SK-N-SH (cell line): Measurements from ENCODE around the gene TRIM65. TPM values are rescaled to one million over a fixed set of nuclear protein-coding genes. Genes with fewer than 3 reads are reported as not detected.

Source experiments
- CTCF ChIA-PET: fragments of 300-600, 350-600 bp; formaldehyde crosslinking; extraction: SDS; loops from one replicate; lab custom pipeline; 2021; lab: Yijun Ruan, JAX
- POLR2A ChIA-PET: fragments of 350-600 bp; sonication (Branson Sonifier 250); formaldehyde crosslinking; extraction: SDS; loops from one replicate; lab custom pipeline; 2020; ENCODE audit warnings: antibody characterized with exemption, inconsistent platforms; lab: Yijun Ruan, JAX
- DNase-seq: peaks from one replicate; pipeline ENCODE4 v3.0.0; 2012
- H2AFZ ChIP-seq: fragments of 200-600 bp; sonication (generic); 2 replicates; pipeline ENCODE4 v1.8.1; 2016; ENCODE audit warnings: antibody characterized with exemption, mild to moderate bottlenecking, low read depth
- H3F3A ChIP-seq: fragments of 200-600 bp; sonication (generic); replicated peaks from 2 replicates; pipeline ENCODE3; 2016; ENCODE audit warnings: antibody characterized with exemption, mild to moderate bottlenecking; ENCODE audit not compliant: insufficient read depth
- H3K27ac ChIP-seq, 2 experiments: fragments of 200-500 bp in 1 of 2; fragments of 200-600 bp in 1 of 2; sonication (Bioruptor generic) in 1 of 2; sonication (generic), shearing (Covaris generic) in 1 of 2; 2 replicates each; pipeline versions ENCODE4 v1.5.1 to v1.6.1; 2014 to 2016; ENCODE audit warnings: low read depth in 2 of 2, inconsistent platforms in 1 of 2, low read length in 1 of 2, mild to moderate bottlenecking in 1 of 2, mixed read lengths in 1 of 2
- H3K27me3 ChIP-seq: fragments of 200-600 bp; sonication (generic), shearing (Covaris generic); 2 replicates; pipeline ENCODE4 v1.6.1; 2016; ENCODE audit warnings: mixed run types; ENCODE audit not compliant: insufficient read depth
- H3K36me3 ChIP-seq, 2 experiments: fragments of 200-500 bp in 1 of 2; fragments of 200-600 bp in 1 of 2; sonication (Bioruptor generic) in 1 of 2; sonication (generic) in 1 of 2; replicated peaks in 1 of 2; 2 replicates each; pipeline versions ENCODE3 to v1.5.1; 2014 to 2016; ENCODE audit warnings: low read length in 1 of 2, mild to moderate bottlenecking in 1 of 2; ENCODE audit not compliant: insufficient read depth in 2 of 2, control insufficient read depth in 1 of 2
- H3K4me1 ChIP-seq, 2 experiments: fragments of 200-500 bp in 1 of 2; fragments of 200-600 bp in 1 of 2; sonication (Bioruptor generic) in 1 of 2; sonication (generic), shearing (Covaris generic) in 1 of 2; 2 replicates each; pipeline versions ENCODE4 v1.5.1 to v1.6.1; 2014 to 2016; ENCODE audit warnings: low read depth in 1 of 2, low read length in 1 of 2, mixed run types in 1 of 2; ENCODE audit not compliant: insufficient read depth in 2 of 2, control insufficient read depth in 1 of 2
- H3K4me2 ChIP-seq: fragments of 200-600 bp; sonication (generic), shearing (Covaris generic); 2 replicates; pipeline ENCODE4 v1.6.1; 2017; ENCODE audit warnings: mixed run types
- H3K4me3 ChIP-seq, 2 experiments: fragments of 200-500 bp in 1 of 2; fragments of 200-600 bp in 1 of 2; sonication (Bioruptor generic) in 1 of 2; sonication (generic), shearing (Covaris generic) in 1 of 2; 2 replicates each; pipeline versions ENCODE4 v1.5.1 to v1.8.1; 2014 to 2016; ENCODE audit warnings: low read depth in 2 of 2, inconsistent platforms in 1 of 2, low read length in 1 of 2, mild to moderate bottlenecking in 1 of 2, mixed read lengths in 1 of 2, moderate library complexity in 1 of 2
- H3K79me2 ChIP-seq: fragments of 200-600 bp; sonication (generic); 2 replicates; pipeline ENCODE4 v1.8.1; 2017; ENCODE audit warnings: mild to moderate bottlenecking; ENCODE audit not compliant: insufficient read depth
- H3K9ac ChIP-seq: fragments of 200-600 bp; sonication (generic); 2 replicates; pipeline ENCODE4 v1.6.1; 2017; ENCODE audit warnings: mixed run types
- H3K9me2 ChIP-seq: fragments of 200-600 bp; sonication (generic); 2 replicates; pipeline ENCODE4 v1.6.1; 2017; ENCODE audit warnings: mixed run types
- H3K9me3 ChIP-seq: fragments of 200-600 bp; sonication (generic); 2 replicates; pipeline ENCODE4 v1.6.1; 2017; ENCODE audit warnings: mixed run types, mild to moderate bottlenecking, moderate library complexity
- H4K20me1 ChIP-seq: fragments of 200-600 bp; sonication (generic); 2 replicates; pipeline ENCODE4 v1.6.1; 2017; ENCODE audit warnings: mild to moderate bottlenecking, mixed run types; ENCODE audit not compliant: insufficient read depth
- ELF1 ChIP-seq: IDR thresholded peaks from 2 replicates; pipeline ENCODE4 v1.4.0; 2012
- EZH2phosphoT487 ChIP-seq: fragments of 200-600 bp; sonication (generic); IDR thresholded peaks from 2 replicates; pipeline ENCODE4 v1.6.1; 2017; ENCODE audit warnings: low read depth, mixed run types, mild to moderate bottlenecking, antibody characterized with exemption, moderate library complexity, borderline replicate concordance
- GATA2 ChIP-seq: sonication (generic); formaldehyde crosslinking; IDR thresholded peaks from 2 replicates; pipeline ENCODE4 v1.5.0; 2020; ENCODE audit warnings: mild to moderate bottlenecking, missing genetic modification reagents
- JUND ChIP-seq: IDR thresholded peaks from 2 replicates; pipeline ENCODE4 v1.4.0; 2012
- MEF2A ChIP-seq: IDR thresholded peaks from 2 replicates; pipeline ENCODE4 v1.4.0; 2012; ENCODE audit warnings: low read depth, borderline replicate concordance
- POLR2AphosphoS5 ChIP-seq: IDR thresholded peaks from 2 replicates; pipeline ENCODE4 v1.6.1; 2012; ENCODE audit warnings: low read depth, low read length
- RFX5 ChIP-seq: IDR thresholded peaks from 2 replicates; pipeline ENCODE4 v1.6.1; 2012; ENCODE audit warnings: mild to moderate bottlenecking, improper control_type of control experiment, low read length
- TAF1 ChIP-seq: IDR thresholded peaks from 2 replicates; pipeline ENCODE4 v1.6.1; 2012; ENCODE audit warnings: low read depth, mild to moderate bottlenecking, low read length, moderate library complexity, borderline replicate concordance
- TEAD4 ChIP-seq: IDR thresholded peaks from 2 replicates; pipeline ENCODE4 v1.4.0; 2012; ENCODE audit warnings: mild to moderate bottlenecking, borderline replicate concordance; ENCODE audit not compliant: insufficient read depth
- WGBS: methylation state at CpG from one replicate; pipeline ENCODE4 v1.1.6; 2017; ENCODE audit warnings: low lambda C conversion rate; 5-methylcytosine and 5-hydroxymethylcytosine counted together
- polyA plus RNA-seq, 3 experiments: library from polyadenylated mRNA; depleted of rRNA; stranded (reverse); fragments of >200 nt; gene quantifications; 2 replicates each; pipeline ENCODE4 v1.2.3, GENCODE V29; 2012
- TF ChIP-seq, protein P1 (sequence below): fragments of 200-600 bp; sonication (generic); IDR thresholded peaks from 2 replicates; pipeline ENCODE4 v1.6.1; 2017; ENCODE audit warnings: antibody characterized with exemption, mild to moderate bottlenecking, moderate library complexity
- TF ChIP-seq, protein P2 (sequence below): fragments of 150-350 bp; IDR thresholded peaks from 2 replicates; pipeline ENCODE4 v1.6.1; 2017; ENCODE audit warnings: antibody characterized with exemption, low read length, low read depth, borderline replicate concordance
- TF ChIP-seq, protein P3 (sequence below): IDR thresholded peaks from 2 replicates; pipeline ENCODE4 v1.4.0; 2012; ENCODE audit warnings: low read depth

Gene TRIM65
- polyA plus RNA-seq, 1 of the 3 experiments (the other 2 are of a cell fraction): 13.1 TPM

DNA sequence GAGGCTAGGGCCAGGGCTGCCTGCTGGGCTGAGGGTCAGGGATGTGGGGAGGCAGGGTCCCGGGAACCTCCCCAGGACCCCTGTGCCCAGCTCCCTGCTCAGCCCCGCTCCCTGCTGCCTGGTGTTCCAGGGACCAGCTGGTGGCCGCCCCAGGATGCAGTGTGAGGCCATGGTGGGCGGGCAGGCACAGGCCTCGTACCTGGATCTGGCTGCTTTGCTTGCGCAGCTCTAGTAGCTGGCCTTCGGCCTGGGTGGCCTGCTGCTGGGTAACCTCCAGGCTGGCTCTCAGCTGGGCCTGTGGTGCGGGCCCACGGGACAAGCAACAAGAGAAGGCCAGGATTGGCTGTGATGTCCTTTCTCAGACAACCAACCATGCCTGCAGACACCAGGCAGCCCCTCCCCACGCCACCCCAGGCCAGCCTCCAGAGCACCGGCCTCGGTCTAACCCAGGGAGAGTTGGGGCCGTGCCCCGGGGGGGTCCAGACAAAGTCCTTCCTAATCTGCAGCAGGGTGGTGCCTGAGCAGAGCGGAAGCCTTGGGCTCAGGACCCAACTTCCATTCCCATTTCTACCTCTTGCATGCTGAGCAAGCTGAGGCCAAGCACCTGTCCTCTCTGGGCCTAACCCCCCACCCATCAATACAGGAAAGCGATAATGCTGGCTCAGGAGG lies 4.1 kb downstream of the TRIM65 start:
- Histone ChIP-seq H2AFZ (no peak overlapping the region), H3F3A (peaks cover 28% of the 10 kb centered on the region), H3K79me2 (peaks cover 32% of the 10 kb centered on the region), H3K9me3 (no peaks in the 10 kb centered on the region)
- POLR2A ChIA-PET: interaction anchor here (1.0 to 1.5 kb wide), 3 partner anchors 13 to 49 kb away, joined by 3 to 4 read pairs (median 3); no protein-coding TSS in a partner anchor
- TF ChIP-seq TEAD4 (no peak), MEF2A (no peak), JUND (no peak), EZH2phosphoT487 (no peak), TAF1 (no peak), POLR2AphosphoS5 (no peak), RFX5 (no peak), ELF1 (no peak), GATA2 (CRISPR knock-in tag) (no peak)
- TF ChIP-seq, protein P1, sequence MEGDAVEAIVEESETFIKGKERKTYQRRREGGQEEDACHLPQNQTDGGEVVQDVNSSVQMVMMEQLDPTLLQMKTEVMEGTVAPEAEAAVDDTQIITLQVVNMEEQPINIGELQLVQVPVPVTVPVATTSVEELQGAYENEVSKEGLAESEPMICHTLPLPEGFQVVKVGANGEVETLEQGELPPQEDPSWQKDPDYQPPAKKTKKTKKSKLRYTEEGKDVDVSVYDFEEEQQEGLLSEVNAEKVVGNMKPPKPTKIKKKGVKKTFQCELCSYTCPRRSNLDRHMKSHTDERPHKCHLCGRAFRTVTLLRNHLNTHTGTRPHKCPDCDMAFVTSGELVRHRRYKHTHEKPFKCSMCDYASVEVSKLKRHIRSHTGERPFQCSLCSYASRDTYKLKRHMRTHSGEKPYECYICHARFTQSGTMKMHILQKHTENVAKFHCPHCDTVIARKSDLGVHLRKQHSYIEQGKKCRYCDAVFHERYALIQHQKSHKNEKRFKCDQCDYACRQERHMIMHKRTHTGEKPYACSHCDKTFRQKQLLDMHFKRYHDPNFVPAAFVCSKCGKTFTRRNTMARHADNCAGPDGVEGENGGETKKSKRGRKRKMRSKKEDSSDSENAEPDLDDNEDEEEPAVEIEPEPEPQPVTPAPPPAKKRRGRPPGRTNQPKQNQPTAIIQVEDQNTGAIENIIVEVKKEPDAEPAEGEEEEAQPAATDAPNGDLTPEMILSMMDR: no peak
- TF ChIP-seq, protein P2, sequence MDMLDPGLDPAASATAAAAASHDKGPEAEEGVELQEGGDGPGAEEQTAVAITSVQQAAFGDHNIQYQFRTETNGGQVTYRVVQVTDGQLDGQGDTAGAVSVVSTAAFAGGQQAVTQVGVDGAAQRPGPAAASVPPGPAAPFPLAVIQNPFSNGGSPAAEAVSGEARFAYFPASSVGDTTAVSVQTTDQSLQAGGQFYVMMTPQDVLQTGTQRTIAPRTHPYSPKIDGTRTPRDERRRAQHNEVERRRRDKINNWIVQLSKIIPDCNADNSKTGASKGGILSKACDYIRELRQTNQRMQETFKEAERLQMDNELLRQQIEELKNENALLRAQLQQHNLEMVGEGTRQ: no peak
- TF ChIP-seq, protein P3, sequence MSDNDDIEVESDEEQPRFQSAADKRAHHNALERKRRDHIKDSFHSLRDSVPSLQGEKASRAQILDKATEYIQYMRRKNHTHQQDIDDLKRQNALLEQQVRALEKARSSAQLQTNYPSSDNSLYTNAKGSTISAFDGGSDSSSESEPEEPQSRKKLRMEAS: no peak
- TF ChIP-seq, all 33 proteins: peak for 0
- Histone ChIP-seq H3K9me2 (no peaks in the 10 kb centered on the region), H3K27ac (no peak overlapping the region), H3K36me3 (peaks cover 0 to 18% of the 10 kb centered on the region in 2 experiments), H3K9ac (no peak overlapping the region), H4K20me1 (no peaks in the 10 kb centered on the region), H3K4me1 (peaks cover 9 to 13% of the 10 kb centered on the region in 2 experiments; a peak in 3 of 4 replicates), H3K4me2 (no peak overlapping the region), H3K27me3 (no peaks in the 10 kb centered on the region), H3K4me3 (no peak overlapping the region)
- 95% methylated on average over 11 of the region's 16 CpGs for WGBS
- CTCF ChIA-PET: interaction anchor here (0.9 to 16.0 kb wide), 6 partner anchors 12 to 113 kb away, joined by 3 to 214 read pairs (median 16); partner anchors contain the start of genes MRPL38 and TRIM47
- DNase-seq: no peak
